ENCODE measurements around the gene GRK6. TPM values are rescaled to one million over a fixed set of nuclear protein-coding genes. Genes with fewer than 3 reads are reported as not detected.

GRK6 gene
- total and polyA plus RNA-seq, 2 experiments from 2014 or later, result 13.0 to 56.8 TPM

DNA sequence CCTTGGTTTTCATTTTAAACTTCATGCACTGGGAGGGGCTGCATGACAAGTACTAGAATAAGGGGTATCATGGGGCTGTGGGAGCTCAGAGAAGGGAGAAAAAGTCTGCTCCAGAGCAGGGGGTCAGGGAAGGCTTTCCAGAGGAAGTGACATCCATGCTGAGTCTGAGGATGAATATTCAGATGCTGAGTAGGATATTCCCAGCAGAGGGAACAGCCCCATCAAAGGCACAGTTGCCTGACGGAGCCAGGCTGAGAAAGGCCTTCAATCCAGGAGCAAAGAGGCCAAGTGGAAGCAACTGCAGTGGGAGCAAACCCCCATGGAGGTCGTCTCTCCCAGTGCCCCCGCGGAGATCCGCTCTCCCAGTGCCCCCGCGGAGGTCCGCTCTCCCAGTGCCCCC lies 30.4 kb upstream of the GRK6 start:
- Mint-ChIP-seq H3K4me3 (no peak overlapping the region), H3K36me3 (ENCODE audit: low read depth) (no peaks in the 10 kb centered on the region), H3K27me3 (ENCODE audit: insufficient read depth, low read depth, poor library complexity) (peaks cover 19% of the 10 kb centered on the region), H3K27ac (no peak overlapping the region), H3K9me3 (no peaks in the 10 kb centered on the region), H3K4me1 (peaks cover 16% of the 10 kb centered on the region)
- DNase-seq (ENCODE audit: low spot score), result no peak
- Histone ChIP-seq H3K36me3 (ENCODE audit: insufficient read depth) (no peaks in the 10 kb centered on the region), H3K4me2 (no peak overlapping the region), H3K9me2 (ENCODE audit: insufficient read depth) (no peaks in the 10 kb centered on the region), H3K27me3 (ENCODE audit: insufficient read depth) (peaks cover 13% of the 10 kb centered on the region), H3K4me1 (ENCODE audit: insufficient read depth) (peaks cover 5% of the 10 kb centered on the region; the same call in 1 of the 2 replicates), H3K27ac (ENCODE audit: low read depth) (no peak overlapping the region), H4K20me1 (replicated peaks; ENCODE audit: insufficient read depth) (no peaks in the 10 kb centered on the region), H3K79me2 (replicated peaks; ENCODE audit: insufficient read depth) (no peaks in the 10 kb centered on the region), H2AFZ (no peak overlapping the region), H3F3A (replicated peaks; ENCODE audit: low read depth) (0 out of 2 replicates have a peak, but pooled peaks cover 7% of the 10 kb centered on the region), H3K4me3 (no peak overlapping the region)
- ATAC-seq, result peak; percentile 5; the same call in 1 of the 3 replicates
- no peak for TF ChIP-seq ZNF331 (CRISPR knock-in tag; IDR thresholded peaks at IDR 0.05; ENCODE audit: low read depth)
- no peak for TF ChIP-seq JUNB (IDR thresholded peaks at IDR 0.05; ENCODE audit: unreplicated experiment)
- TF ChIP-seq ZNF462 (CRISPR knock-in tag; IDR thresholded peaks at IDR 0.05), result no peak
- no peak for TF ChIP-seq ETS1 (IDR thresholded peaks at IDR 0.05)
- no peak for TF ChIP-seq NANOG (IDR thresholded peaks at IDR 0.05; ENCODE audit: borderline replicate concordance)
- TF ChIP-seq EZH2 (IDR thresholded peaks at IDR 0.05; ENCODE audit: low read depth, unreplicated experiment), result no peak
- TF ChIP-seq CREB1 (CRISPR knock-in tag; IDR thresholded peaks at IDR 0.05; ENCODE audit: low read depth), result no peak
- TF ChIP-seq STAT1 (IDR thresholded peaks at IDR 0.05; ENCODE audit: unreplicated experiment), result no peak
- TF ChIP-seq CTCF (conservative IDR thresholded peaks at IDR 0.05; ENCODE audit: low read depth in 2 of 2), result no peak
- TF ChIP-seq EZH2phosphoT487 (IDR thresholded peaks at IDR 0.05; ENCODE audit: unreplicated experiment), result no peak
- TF ChIP-seq POLR2AphosphoS5 (IDR thresholded peaks at IDR 0.05; ENCODE audit: low read depth), result no peak
- TF ChIP-seq ZNF114 (CRISPR knock-in tag; IDR thresholded peaks at IDR 0.05), result no peak

All from GM23338 (cell line).